ENCODE data around the gene ADAMTS16. TPM values are rescaled to one million over a fixed set of nuclear protein-coding genes. Genes with fewer than 3 reads are reported as not detected.

Gene ADAMTS16, protein sequence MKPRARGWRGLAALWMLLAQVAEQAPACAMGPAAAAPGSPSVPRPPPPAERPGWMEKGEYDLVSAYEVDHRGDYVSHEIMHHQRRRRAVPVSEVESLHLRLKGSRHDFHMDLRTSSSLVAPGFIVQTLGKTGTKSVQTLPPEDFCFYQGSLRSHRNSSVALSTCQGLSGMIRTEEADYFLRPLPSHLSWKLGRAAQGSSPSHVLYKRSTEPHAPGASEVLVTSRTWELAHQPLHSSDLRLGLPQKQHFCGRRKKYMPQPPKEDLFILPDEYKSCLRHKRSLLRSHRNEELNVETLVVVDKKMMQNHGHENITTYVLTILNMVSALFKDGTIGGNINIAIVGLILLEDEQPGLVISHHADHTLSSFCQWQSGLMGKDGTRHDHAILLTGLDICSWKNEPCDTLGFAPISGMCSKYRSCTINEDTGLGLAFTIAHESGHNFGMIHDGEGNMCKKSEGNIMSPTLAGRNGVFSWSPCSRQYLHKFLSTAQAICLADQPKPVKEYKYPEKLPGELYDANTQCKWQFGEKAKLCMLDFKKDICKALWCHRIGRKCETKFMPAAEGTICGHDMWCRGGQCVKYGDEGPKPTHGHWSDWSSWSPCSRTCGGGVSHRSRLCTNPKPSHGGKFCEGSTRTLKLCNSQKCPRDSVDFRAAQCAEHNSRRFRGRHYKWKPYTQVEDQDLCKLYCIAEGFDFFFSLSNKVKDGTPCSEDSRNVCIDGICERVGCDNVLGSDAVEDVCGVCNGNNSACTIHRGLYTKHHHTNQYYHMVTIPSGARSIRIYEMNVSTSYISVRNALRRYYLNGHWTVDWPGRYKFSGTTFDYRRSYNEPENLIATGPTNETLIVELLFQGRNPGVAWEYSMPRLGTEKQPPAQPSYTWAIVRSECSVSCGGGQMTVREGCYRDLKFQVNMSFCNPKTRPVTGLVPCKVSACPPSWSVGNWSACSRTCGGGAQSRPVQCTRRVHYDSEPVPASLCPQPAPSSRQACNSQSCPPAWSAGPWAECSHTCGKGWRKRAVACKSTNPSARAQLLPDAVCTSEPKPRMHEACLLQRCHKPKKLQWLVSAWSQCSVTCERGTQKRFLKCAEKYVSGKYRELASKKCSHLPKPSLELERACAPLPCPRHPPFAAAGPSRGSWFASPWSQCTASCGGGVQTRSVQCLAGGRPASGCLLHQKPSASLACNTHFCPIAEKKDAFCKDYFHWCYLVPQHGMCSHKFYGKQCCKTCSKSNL
- 10 to 100 TPM; 69.6 to 80.2 (median 79.9) TPM for polyA plus RNA-seq (ENCODE audit: insufficient read length in 3 of 3)
- long read RNA-seq, donor 1, full-length matches to known transcripts: 9 of 9 reads
- long read RNA-seq, donor 1, partial matches to known transcripts: 0 of 9 reads
- long read RNA-seq, donor 1, other reads (novel, unspliced or antisense): 0 of 9 reads
- long read RNA-seq, donor 2, full-length matches to known transcripts: 3 of 3 reads
- long read RNA-seq, donor 2, partial matches to known transcripts: 0 of 3 reads
- long read RNA-seq, donor 2, other reads (novel, unspliced or antisense): 0 of 3 reads
- long read RNA-seq, donor 3, full-length matches to known transcripts: 2 of 13 reads
- long read RNA-seq, donor 3, partial matches to known transcripts: 11 of 13 reads
- long read RNA-seq, donor 3, other reads (novel, unspliced or antisense): 0 of 13 reads
- long read RNA-seq, donor 4, full-length matches to known transcripts: 7 of 22 reads
- long read RNA-seq, donor 4, partial matches to known transcripts: 15 of 22 reads
- long read RNA-seq, donor 4, other reads (novel, unspliced or antisense): 0 of 22 reads
- long read RNA-seq, donor 5, partial matches to known transcripts: 6 of 6 reads
- long read RNA-seq, donor 5, other reads (novel, unspliced or antisense): 0 of 6 reads
- long read RNA-seq, donor 6, full-length matches to known transcripts: 2 of 25 reads
- long read RNA-seq, donor 6, partial matches to known transcripts: 23 of 25 reads
- long read RNA-seq, donor 6, other reads (novel, unspliced or antisense): 0 of 25 reads
- long read RNA-seq, donor 7, full-length matches to known transcripts: 8 of 26 reads
- long read RNA-seq, donor 7, partial matches to known transcripts: 18 of 26 reads
- long read RNA-seq, donor 7, other reads (novel, unspliced or antisense): 0 of 26 reads
- long read RNA-seq, donor 8, partial matches to known transcripts: 12 of 12 reads
- long read RNA-seq, donor 8, other reads (novel, unspliced or antisense): 0 of 12 reads
- long read RNA-seq, donor 9, full-length matches to known transcripts: 4 of 9 reads
- long read RNA-seq, donor 9, partial matches to known transcripts: 5 of 9 reads
- long read RNA-seq, donor 9, other reads (novel, unspliced or antisense): 0 of 9 reads
- long read RNA-seq, donor 10, full-length matches to known transcripts: 2 of 10 reads
- long read RNA-seq, donor 10, partial matches to known transcripts: 8 of 10 reads
- long read RNA-seq, donor 10, other reads (novel, unspliced or antisense): 0 of 10 reads
- long read RNA-seq, donor 11, full-length matches to known transcripts: 6 of 12 reads
- long read RNA-seq, donor 11, partial matches to known transcripts: 6 of 12 reads
- long read RNA-seq, donor 11, other reads (novel, unspliced or antisense): 0 of 12 reads
- long read RNA-seq, donor 12, full-length matches to known transcripts: 5 of 5 reads
- long read RNA-seq, donor 12, partial matches to known transcripts: 0 of 5 reads
- long read RNA-seq, donor 12, other reads (novel, unspliced or antisense): 0 of 5 reads
- long read RNA-seq, donor 13, full-length matches to known transcripts: 1 of 1 reads
- long read RNA-seq, donor 13, partial matches to known transcripts: 0 of 1 reads
- long read RNA-seq, donor 13, other reads (novel, unspliced or antisense): 0 of 1 reads
- long read RNA-seq, donor 14, full-length matches to known transcripts: 8 of 81 reads
- long read RNA-seq, donor 14, partial matches to known transcripts: 73 of 81 reads
- long read RNA-seq, donor 14, other reads (novel, unspliced or antisense): 0 of 81 reads
- long read RNA-seq, donor 15, full-length matches to known transcripts: 4 of 4 reads
- long read RNA-seq, donor 15, partial matches to known transcripts: 0 of 4 reads
- long read RNA-seq, donor 15, other reads (novel, unspliced or antisense): 0 of 4 reads
- long read RNA-seq, donor 16, full-length matches to known transcripts: 7 of 14 reads
- long read RNA-seq, donor 16, partial matches to known transcripts: 7 of 14 reads
- long read RNA-seq, donor 16, other reads (novel, unspliced or antisense): 0 of 14 reads

DNA sequence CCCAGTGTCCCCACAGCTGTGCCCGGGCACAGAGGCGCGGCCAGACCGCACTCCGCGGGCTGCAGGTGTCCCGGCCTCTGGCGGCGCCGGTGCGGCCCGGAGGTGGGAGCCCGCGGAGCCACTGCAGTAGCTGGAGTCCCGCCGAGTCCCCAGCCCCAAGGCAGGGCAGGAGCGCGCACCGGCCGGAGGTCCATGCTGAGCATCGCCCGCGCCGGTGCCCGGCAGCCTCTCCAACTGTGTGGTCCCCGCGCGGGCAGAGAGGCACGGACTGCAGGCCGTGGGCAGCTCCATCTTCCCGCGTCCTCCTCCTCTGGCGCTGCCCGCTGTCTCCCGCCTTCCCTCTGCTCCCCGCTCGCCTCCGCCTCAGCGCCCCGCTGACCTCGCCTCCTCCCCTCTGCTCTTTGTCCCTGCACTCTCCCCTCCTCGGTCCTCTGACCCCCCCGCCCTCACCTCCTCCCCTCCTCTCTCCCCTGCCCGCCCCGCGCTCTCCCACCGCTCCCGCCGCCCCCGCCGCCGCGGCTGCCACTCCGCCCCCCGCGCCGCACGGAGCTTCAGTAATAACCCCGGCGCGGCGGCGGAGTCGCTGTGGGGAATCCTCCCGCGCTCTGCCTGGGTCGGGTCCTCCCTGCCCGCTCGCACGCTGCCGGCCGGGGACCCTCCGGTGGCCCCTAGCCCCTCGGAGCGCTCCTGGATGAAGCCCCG is at the start of gene ADAMTS16:
Gene ADAMTS16 (plus strand): TSS at position 554 of the 702 bp plus-strand sequence. CDS start 138 bp downstream, at position 692.
- DNase-seq: peak; percentile 36

DNA sequence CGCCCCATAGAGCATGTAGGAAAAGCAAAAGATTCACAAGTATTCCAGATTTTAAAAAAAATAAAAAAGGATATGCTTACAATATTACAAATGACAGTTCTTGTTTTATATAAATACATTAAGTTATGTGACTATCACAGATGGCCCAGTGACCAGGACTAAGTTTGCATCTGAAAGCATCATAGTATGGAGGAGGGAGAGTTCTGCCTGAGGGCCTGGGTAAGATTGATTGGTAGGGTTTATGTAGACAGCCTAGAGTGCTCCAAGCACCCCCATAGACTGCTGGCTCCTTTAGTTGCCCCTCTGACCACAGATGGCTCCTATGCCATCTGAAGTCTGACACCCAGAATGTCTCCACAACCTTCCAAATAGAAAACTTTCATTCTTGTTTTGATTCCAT is 48.0 kb upstream of the ADAMTS16 start:
- DNase-seq: no peak

DNA sequence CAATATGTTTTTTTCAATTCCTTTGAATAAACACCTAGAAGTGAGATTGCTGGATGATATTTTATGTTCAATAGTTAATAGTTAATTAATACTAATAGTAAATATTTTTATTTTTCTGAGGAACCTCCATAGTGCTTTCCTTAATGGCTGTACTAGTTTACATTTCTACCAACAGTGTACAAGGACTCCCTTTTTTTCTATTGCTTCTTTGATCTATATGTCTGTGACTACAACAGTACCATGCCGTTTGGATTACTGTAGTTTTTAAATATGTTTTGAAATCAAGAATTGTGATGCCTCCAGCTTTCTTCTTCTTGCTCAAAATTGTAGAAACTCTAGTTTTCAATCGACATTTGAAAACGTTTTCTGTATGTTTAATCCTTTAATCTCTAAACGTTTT is 39.5 kb upstream of the ADAMTS16 start:
- DNase-seq: no peak

DNA sequence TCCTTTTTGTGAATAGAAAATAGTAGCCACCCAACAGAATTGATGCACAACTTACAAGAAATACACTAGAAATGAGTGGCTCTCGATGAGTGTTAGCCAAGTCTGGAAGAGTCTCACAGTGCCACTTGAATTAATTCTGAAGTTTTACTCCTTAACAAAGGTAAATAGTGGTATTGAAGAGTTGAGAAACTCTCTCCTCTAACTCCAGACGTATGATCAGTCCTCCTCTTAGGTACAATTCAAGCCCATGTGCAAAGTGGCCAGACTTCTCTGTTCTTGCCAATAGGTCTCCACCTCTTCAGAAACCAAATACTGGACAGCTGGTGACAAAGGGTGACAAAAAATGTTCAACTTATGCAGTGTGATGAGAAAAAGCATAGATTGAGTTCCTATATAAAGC is 38.5 kb upstream of the ADAMTS16 start:
- no peak for DNase-seq

DNA sequence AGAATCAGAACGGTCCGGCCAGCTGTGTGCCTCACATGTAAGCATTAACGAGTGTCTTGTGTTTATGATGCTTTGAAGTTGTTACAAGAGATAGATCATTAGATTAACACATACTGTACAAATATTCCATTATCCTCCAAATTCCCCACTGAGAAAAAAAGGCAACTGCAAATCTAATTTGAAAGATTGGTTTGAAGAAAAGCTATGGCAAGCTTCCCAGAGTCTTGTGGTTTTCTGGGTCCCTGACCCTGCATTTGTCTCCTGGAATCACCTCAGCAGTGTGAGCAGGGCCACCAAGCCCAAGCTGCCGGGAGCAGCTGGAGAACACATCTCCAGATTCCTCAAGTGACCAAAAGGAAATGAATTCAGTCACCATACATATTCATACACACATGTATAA is 36.9 kb upstream of the ADAMTS16 start:
- DNase-seq: no peak

DNA sequence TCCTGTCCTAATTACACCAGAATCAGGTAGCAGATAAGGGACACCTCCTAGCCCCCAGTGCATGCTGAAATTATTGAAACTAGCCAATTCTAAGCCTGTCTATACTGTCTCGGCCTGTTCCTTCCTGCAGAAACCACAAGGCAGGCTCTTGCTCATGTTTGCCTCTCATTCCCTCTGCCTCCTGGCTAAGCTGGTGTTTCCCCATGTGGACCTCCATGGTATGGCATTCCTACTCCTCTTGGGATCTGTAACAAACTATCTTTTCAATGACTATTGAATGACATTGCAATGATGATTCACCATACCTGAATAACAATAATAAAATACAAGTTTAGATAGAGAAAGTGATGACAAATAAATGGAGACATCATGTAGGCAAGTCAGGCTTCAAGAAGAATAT is 35.6 kb upstream of the ADAMTS16 start:
- DNase-seq: no peak

DNA sequence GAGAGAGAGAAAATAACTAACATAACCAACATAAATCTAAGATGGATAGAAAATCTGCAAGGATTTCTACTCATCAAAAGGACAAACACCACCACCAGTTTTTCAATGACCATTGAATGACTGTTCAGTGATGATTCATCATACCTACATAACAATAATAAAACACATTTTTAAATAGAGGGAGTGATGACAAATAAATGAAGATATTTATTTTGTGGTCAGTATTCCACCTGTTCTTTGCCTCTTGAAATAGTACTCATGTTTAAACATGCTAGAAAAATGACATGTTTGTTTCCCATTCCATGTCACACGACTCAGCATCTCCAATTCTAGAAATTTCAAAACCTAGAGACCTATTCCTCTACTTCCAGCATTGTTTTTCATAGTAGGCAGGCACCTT is 34.6 kb upstream of the ADAMTS16 start:
- no peak for DNase-seq

DNA sequence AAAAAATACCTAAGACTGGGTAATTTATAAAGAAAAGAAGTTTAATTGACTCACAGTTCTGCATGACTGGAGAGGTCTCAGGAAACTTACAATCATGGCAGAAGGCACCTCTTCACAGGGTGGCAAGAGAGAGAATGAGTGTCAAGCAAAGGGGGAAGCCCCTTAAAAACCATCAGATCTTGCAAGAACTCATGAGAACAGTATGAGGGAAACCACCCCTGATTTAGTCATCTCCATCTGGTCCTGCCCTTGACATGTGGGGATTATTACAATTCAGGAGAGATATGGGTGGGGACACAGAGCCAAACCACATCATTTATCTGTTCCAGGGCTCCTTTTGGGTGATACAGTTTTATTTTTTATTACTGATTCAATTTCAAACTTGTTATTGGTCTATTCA is 23.2 kb upstream of the ADAMTS16 start:
- DNase-seq: no peak

DNA sequence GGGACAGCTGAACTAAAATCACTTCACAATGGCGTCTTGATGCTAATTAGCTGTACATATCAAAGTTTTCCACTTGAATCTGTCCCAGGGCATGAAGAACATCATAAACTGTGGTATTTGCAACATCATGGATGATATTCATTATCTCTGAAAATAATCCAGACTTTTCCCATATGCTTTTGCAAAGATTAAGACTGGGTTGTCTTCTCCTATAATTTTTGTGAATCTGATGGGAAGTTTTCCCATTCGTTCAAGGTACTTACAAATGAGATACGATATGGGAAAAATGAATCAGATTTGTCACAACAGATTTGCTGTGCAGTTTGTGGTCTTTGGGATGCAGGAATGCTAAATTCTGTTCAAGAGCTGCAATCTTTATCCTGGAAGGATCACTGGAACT is 17.4 kb upstream of the ADAMTS16 start:
- DNase-seq: no peak

DNA sequence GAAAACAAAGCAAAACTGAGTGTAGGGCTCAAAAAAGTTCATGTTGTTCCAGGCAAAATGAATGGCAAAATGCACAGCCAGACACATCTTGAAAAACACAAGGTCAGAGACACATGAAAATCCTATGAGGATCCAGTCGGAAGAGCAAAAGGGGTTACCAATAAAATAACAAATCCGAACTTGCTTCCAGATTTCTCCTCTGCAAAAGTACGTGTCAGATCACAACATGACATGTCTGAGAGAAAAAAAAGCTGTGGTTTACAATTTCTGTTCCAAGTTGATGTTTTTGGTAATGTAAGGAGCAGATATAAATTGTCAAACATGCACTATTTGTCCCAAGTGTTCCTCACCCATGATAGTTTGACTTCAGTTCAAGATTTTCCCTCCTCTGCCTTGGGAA is 15.9 kb upstream of the ADAMTS16 start:
- DNase-seq: no peak

DNA sequence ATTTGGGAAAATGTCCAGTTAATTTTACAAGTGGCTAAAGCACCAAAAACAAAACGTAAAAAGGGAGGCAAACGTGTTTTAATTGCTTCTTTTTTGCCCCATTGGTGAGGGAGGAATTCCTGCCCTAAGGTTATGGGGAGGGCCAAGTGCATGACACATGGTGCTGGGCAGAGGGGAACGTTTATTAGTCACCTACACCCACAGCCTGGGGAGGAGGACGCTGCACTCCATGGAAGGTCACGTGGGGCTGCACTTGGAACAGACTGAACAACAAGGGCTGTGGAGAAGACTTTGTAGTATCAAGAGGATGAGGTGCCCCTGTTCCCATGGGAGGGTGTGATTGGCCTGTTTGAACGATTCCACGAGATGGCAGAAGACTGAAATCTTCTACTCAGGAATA is 13.7 kb upstream of the ADAMTS16 start:
- DNase-seq: no peak

DNA sequence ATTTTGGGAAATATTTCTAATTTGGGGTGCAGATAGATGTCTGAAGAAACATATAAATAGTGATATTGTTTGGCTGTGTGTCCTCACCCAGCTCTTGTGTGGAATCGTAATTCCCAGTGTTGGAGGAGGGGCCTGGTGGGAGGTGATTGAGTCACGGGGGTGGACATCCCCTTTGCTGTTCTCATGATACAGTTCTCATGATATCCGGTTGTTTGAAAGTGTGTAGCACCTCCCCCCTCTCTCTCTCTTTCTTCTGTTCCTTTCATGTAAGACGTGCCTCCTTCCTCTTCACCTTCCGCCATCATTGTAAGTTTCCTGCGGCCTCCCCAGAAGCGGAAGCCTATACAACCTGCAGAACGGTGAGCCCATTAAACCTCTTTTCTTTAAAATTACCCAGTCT is 11.4 kb upstream of the ADAMTS16 start:
- no peak for DNase-seq

DNA sequence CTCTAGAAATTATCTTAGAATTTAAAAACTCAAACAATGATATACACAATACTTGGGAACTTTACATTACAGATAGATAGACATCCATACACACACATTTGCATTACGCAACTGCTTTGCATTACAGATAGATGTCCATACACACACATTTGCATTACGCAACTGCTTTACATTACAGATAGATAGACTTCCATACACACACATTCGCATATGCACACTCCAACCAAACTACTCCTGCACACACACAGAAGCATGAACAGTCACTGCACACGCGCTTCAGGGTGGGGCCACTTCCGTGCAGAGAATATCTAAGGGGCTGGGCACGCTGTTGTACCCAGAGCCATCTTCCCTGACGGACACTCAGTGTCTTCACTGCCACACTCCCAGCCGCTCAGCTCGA is 7.9 kb upstream of the ADAMTS16 start:
- DNase-seq: no peak

DNA sequence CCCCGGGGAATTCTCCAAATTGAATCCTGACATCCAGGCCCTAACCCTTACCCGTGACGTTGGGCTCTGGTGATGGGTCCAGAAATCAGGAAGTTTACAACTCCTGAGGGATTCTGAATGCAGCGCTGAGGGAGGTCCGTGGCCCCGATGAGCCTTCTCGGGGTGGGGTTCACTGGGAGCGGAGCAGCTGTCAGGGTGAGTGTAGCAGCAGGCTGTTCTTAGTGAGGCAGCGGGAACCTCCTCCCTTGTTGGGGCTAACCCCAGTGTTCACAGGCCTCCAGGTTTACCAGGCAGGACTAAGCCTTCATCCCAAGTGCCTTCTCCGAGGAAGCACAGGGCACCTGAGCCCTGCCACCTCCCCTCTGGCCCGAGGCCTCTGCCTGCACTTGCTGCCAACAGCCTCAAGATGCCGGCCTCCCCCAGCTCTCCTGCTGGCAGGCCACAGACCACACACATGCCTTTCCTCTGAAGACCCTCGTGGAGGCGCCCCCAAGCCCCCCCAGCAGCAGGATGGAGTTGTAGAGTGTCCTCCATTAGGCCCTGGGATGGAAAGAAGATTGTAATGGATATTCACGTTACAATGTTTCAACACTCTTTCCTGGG is 7.3 kb upstream of the ADAMTS16 start:
- no peak for DNase-seq

DNA sequence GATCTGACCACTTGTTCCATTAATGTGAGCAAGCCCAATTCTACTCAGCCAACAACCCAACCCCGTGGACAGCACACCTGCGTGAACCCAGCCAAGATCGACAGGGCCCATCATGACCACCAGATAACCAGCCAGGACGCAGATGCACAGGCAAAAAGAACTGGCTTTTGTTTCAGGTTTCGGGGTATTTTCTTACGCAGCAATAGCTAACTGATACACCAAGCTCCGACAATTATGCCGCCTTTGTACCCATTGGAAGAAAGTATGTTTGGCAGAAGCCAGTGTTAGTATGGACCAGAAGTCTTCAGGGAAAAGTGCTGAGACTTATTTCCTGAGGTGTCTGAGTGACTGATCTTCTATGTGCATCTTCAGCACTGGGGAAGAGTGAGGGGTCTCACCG is 6.0 kb upstream of the ADAMTS16 start:
- no peak for DNase-seq

DNA sequence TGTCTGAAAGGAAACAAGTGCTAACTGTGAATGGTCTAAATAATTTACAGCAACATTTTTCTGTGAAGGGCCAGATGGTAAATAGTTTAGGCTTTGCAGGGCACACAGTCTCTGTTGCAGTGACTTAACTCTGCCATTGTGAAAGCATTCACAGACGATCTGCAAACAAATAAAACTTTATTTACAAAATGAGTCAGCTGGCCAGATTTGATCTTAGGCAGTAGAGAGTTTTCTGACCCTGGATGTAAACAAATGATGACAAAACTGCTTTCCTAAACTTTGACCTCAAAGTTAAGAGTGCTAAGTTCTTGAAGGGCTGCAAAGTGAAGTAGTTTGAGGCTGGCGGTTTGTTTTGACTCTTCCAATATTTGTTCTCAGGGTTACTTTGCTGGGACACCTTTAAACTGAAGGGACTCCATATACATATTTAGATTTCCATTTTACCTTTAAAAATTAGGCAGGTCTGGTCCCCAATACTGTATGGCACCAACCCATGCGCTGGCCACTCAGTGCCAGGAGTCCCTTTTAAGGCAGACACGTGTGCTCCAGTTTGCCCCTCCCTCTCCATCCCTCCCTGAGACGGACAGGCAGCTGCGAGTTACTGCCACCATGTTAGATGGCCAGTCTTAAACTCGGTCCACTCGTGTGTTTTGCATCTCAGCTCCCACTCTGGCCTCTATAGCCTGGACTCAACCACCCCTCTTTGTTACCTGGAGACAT is 4.0 kb upstream of the ADAMTS16 start:
- DNase-seq: no peak
